Measurements from ENCODE around the gene CDR2. TPM values are rescaled to one million over a fixed set of nuclear protein-coding genes. Genes with fewer than 3 reads are reported as not detected.
A peak's percentile ranks its signal among the peaks of the same experiment; 100 is the strongest.
"Not testable (repeated sequence)": the region's sequence is repeated elsewhere in the genome, so short reads cannot be mapped to it uniquely, and the experiment has no call there.

The CDR2 gene
- total and polyA plus RNA-seq, 12 donors, result 11.3 to 31.2 (median 17.7) TPM

DNA sequence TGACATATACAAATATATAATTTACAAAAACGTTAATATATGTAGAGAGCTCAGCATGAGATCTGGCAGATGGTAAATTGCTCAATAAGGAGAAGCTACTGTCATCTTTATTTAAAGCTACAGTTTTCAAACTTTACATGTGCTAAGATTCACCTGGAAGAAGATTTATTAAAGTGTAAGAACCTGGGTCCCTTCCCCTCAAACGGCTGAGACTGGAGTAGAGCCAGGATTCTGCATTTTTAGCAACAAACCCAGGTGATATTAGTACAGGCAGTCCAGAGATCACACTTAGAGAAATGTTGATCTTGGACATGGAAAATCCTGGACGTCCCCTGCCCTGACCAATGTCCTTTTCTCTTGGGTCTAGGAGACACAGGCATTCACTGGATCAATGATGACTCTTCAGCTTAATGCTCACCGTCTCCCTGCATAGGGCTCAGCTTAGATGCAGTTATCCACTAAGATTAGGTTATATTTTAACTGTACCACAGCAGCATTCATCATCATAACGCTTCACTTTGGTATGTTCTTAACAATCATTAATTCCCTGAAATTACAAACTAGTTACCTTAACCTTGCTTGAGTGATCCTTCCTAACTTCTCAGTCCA, 20.4 kb downstream of the CDR2 start:
- H3K27ac ChIP-seq, result peak overlapping the region in 2 of 5 donors; percentile 31 to 50
- DNase-seq, result no peak
- H3K4me1 ChIP-seq (replicated peaks in 1 of 2), result peaks cover 0 to 16% of the 10 kb centered on the region in 2 donors
- intact Hi-C loops (cut with DNase I), result no loop called here
- peaks cover 0 to 7% of the 10 kb centered on the region in 2 donors for H3K36me3 ChIP-seq (replicated peaks in 1 of 2)
- H3K27me3 ChIP-seq, result no peaks in the 10 kb centered on the region
- no peaks in the 10 kb centered on the region for H3K9me3 ChIP-seq (replicated peaks in 1 of 3)
- TF ChIP-seq POLR2A (IDR thresholded peaks at IDR 0.05), result no peak
- TF ChIP-seq, protein P1, sequence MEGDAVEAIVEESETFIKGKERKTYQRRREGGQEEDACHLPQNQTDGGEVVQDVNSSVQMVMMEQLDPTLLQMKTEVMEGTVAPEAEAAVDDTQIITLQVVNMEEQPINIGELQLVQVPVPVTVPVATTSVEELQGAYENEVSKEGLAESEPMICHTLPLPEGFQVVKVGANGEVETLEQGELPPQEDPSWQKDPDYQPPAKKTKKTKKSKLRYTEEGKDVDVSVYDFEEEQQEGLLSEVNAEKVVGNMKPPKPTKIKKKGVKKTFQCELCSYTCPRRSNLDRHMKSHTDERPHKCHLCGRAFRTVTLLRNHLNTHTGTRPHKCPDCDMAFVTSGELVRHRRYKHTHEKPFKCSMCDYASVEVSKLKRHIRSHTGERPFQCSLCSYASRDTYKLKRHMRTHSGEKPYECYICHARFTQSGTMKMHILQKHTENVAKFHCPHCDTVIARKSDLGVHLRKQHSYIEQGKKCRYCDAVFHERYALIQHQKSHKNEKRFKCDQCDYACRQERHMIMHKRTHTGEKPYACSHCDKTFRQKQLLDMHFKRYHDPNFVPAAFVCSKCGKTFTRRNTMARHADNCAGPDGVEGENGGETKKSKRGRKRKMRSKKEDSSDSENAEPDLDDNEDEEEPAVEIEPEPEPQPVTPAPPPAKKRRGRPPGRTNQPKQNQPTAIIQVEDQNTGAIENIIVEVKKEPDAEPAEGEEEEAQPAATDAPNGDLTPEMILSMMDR (IDR thresholded peaks at IDR 0.05), result no peak
- H3K4me3 ChIP-seq, result no peak overlapping the region
- 64 to 69% (median 68%) methylated on average over 5 of the region's 5 CpGs for WGBS, 4 donors

DNA sequence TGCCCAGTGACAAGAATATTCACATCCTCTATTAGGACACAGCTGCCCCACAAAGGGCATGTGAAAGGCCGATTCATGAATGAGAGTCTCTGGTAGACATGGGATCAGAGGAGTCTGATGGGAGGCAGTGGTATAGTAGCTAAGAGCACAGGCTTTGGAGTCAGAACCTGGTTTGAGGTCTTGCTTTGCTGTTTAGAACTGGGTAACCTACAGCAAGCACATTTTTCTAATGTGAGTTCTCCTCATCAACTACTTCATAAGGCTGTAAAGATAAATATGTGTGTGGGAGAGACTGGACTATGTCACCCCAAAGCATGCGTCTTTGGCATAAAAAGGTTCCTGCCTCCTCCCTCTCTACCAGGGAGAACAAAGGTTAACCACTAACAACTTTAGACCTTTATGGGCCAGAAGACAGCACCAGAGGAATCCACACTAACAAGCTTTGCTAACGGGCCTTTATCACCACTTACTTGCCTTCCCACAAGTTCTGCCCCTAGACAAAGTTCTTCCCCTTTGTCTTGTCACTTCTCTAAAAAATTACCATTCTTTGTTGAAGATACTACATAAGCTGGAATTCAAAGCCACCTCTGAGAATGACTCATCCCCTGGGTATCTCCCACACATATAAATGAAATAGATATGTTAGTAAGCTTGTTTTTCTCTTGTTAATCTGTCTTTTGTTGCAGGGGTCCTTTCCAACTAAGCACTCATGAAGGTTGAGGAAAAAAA, 21.1 kb downstream of the CDR2 start:
- intact Hi-C loops (cut with DNase I), result no loop called here
- H3K9me3 ChIP-seq (replicated peaks in 1 of 3), result no peaks in the 10 kb centered on the region
- TF ChIP-seq, protein P1 (IDR thresholded peaks at IDR 0.05), result no peak
- TF ChIP-seq POLR2A (IDR thresholded peaks at IDR 0.05), result no peak
- H3K27ac ChIP-seq, result peak overlapping the region in 2 of 5 donors; percentile 50 to 75
- DNase-seq, result no peak
- 49 to 61% (median 56%) methylated on average over 3 of the region's 3 CpGs for WGBS, 4 donors
- H3K36me3 ChIP-seq (replicated peaks in 1 of 2), result peaks cover 0 to 14% of the 10 kb centered on the region in 2 donors
- no peaks in the 10 kb centered on the region for H3K27me3 ChIP-seq
- H3K4me3 ChIP-seq, result no peak overlapping the region
- peaks cover 0 to 16% of the 10 kb centered on the region in 2 donors for H3K4me1 ChIP-seq (replicated peaks in 1 of 2)

DNA sequence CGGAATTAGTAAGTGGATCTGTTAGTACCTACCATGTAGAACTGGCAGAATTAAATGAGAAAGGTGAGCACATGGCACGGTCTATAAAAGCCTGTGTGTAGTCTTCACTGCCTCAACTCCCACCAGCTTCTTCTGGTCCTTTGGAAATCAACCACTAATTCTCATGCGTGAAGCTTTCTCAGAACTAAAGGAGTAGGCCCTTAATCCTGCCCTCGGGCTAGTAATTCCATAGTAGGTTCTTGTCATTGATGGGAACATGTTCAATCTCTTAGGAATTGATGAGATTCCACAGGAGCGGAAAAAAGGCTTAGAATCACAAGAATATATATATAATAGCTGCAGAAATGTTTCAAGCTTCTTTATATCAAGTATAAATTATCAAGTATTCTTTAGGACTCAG, 21.7 kb downstream of the CDR2 start:
- peaks cover 0 to 20% of the 10 kb centered on the region in 2 donors for H3K36me3 ChIP-seq (replicated peaks in 1 of 2)
- intact Hi-C loops (cut with DNase I), result no loop called here
- peaks cover 0 to 16% of the 10 kb centered on the region in 2 donors for H3K4me1 ChIP-seq (replicated peaks in 1 of 2)
- TF ChIP-seq, protein P1 (IDR thresholded peaks at IDR 0.05), result no peak
- no peak for TF ChIP-seq POLR2A (IDR thresholded peaks at IDR 0.05)
- H3K27me3 ChIP-seq, result no peaks in the 10 kb centered on the region
- H3K27ac ChIP-seq, result no peak overlapping the region
- no peak for DNase-seq
- H3K4me3 ChIP-seq, result no peak overlapping the region
- 90 to 97% (median 95%) methylated on average over 5 of the region's 5 CpGs for WGBS, 4 donors
- no peaks in the 10 kb centered on the region for H3K9me3 ChIP-seq (replicated peaks in 1 of 3)

DNA sequence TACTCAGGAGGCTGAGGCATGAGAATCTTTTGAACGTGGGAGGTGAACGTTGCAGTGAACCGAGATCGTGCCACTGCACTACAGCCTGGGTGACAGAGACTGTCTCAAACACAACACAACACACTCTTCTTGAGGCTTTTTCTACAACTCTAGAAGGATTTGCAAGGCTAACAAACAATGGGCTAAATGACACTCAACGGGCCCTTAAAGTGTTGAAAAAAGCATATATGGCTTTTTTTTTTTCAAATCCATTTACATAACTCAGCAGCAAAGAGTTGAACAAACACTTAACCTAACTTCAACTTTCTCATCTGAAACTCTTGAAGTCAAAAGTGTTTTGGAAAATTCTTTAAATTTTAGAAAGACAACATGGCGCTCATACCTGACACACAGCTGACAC, 22.3 kb downstream of the CDR2 start:
- intact Hi-C loops (cut with DNase I), result no loop called here
- H3K4me3 ChIP-seq, result no peak overlapping the region
- no peaks in the 10 kb centered on the region for H3K9me3 ChIP-seq (replicated peaks in 1 of 3)
- no peak overlapping the region for H3K27ac ChIP-seq
- WGBS, 4 donors, result 96 to 97% (median 97%) methylated on average over 6 of the region's 6 CpGs
- H3K4me1 ChIP-seq (replicated peaks in 1 of 2), result peaks cover 0 to 16% of the 10 kb centered on the region in 2 donors
- H3K27me3 ChIP-seq, result no peaks in the 10 kb centered on the region
- H3K36me3 ChIP-seq (replicated peaks in 1 of 2), result peaks cover 0 to 26% of the 10 kb centered on the region in 2 donors
- TF ChIP-seq, protein P1 (IDR thresholded peaks at IDR 0.05), result no peak
- no peak for TF ChIP-seq POLR2A (IDR thresholded peaks at IDR 0.05)
- DNase-seq, result no peak

DNA sequence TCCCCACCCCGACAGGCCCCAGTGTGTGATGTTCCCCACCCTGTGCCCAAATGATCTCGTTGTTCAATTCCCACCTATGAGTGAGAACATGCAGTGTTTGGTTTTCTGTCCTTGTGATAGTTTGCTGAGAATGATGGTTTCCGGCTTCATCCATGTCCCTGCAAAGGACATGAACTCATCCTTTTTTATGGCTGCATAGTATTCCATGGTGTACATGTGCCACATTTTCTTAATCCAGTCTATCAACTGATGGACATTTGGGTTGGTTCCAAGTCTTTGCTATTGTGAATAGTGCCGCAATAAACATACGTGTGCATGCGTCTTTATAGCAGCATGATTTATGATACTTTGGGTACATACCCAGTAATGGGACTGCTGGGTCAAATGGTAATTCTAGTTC, 23.4 kb downstream of the CDR2 start:
- peaks cover 0 to 16% of the 10 kb centered on the region in 2 donors for H3K4me1 ChIP-seq (replicated peaks in 1 of 2)
- H3K4me3 ChIP-seq; H3K9me3 ChIP-seq (replicated peaks in 1 of 3); intact Hi-C loops (cut with DNase I); H3K27me3 ChIP-seq; DNase-seq; H3K27ac ChIP-seq: not testable (repeated sequence)
- peaks cover 0 to 37% of the 10 kb centered on the region in 2 donors for H3K36me3 ChIP-seq (replicated peaks in 1 of 2)
- WGBS, 4 donors, result 92 to 97% (median 96%) methylated on average over 6 of the region's 6 CpGs

Measured in adrenal gland (tissue), 12 donors.